Measurements from ENCODE around the gene ADGRF3.

GRCh38 chr2:26340831-26341230 lies 5.8 kb downstream of the ADGRF3 start:
- TF ChIP-seq SP1 (IDR thresholded peaks at IDR 0.05; ENCODE audit: low read depth) (no peak), CTCF (IDR thresholded peaks at IDR 0.05 in 2 of 3, conservative IDR thresholded peaks at IDR 0.05 in 1 of 3; ENCODE audit: borderline replicate concordance in 1 of 3, insufficient read depth in 1 of 3, low read depth in 2 of 3, low read length in 2 of 3) (no peak), REST (IDR thresholded peaks at IDR 0.05; ENCODE audit: low read depth) (no peak)
